ENCODE measurements around the gene FLNB. TPM values are rescaled to one million over a fixed set of nuclear protein-coding genes. Genes with fewer than 3 reads are reported as not detected.
A peak's percentile ranks its signal among the peaks of the same experiment; 100 is the strongest.

The FLNB gene
- polyA plus RNA-seq, 4 donors: 172 to 239 (median 185) TPM

- no peak for DNase-seq (ENCODE audit: low read depth in 4 of 4, low spot score in 3 of 4)
Measured at GRCh38 chr3:58154626-58155449, 146.6 kb downstream of the FLNB start.

- no peak for DNase-seq (ENCODE audit: low read depth in 4 of 4, low spot score in 3 of 4)
Measured at GRCh38 chr3:58155838-58156237, 147.6 kb downstream of the FLNB start.

GRCh38 chr3:58157700-58158099, 149.5 kb downstream of the FLNB start:
- no peak for DNase-seq (ENCODE audit: low read depth in 4 of 4, low spot score in 3 of 4)

- no peak for DNase-seq (ENCODE audit: low read depth in 4 of 4, low spot score in 3 of 4)
Measured at GRCh38 chr3:58158442-58159153, 150.4 kb downstream of the FLNB start.

GRCh38 chr3:58160399-58160798, 152.2 kb downstream of the FLNB start:
- DNase-seq (ENCODE audit: low read depth in 4 of 4, low spot score in 3 of 4): no peak

GRCh38 chr3:58161435-58162398, 153.5 kb downstream of the FLNB start:
- no peak for DNase-seq (ENCODE audit: low read depth in 4 of 4, low spot score in 3 of 4)

GRCh38 chr3:58163234-58163633, 155.0 kb downstream of the FLNB start:
- DNase-seq (ENCODE audit: low read depth in 4 of 4, low spot score in 3 of 4): peak in 2 of 4 donors; percentile 66 to 71

- DNase-seq (ENCODE audit: low read depth in 4 of 4, low spot score in 3 of 4): no peak
Measured at GRCh38 chr3:58164199-58164879, 156.1 kb downstream of the FLNB start.

- DNase-seq (ENCODE audit: low read depth in 4 of 4, low spot score in 3 of 4): peak in 1 of 4 donors; percentile 52
Measured at GRCh38 chr3:58164906-58165821, 156.9 kb downstream of the FLNB start.

GRCh38 chr3:58167431-58168351, 159.5 kb downstream of the FLNB start:
- peak in 1 of 4 donors; percentile 59 for DNase-seq (ENCODE audit: low read depth in 4 of 4, low spot score in 3 of 4)

- no peak for DNase-seq (ENCODE audit: low read depth in 4 of 4, low spot score in 3 of 4)
Measured at GRCh38 chr3:58168498-58168897, 160.3 kb downstream of the FLNB start.

- no peak for DNase-seq (ENCODE audit: low read depth in 4 of 4, low spot score in 3 of 4)
Measured at GRCh38 chr3:58169371-58169770, 161.1 kb downstream of the FLNB start.

- no peak for DNase-seq (ENCODE audit: low read depth in 4 of 4, low spot score in 3 of 4)
Measured at GRCh38 chr3:58170376-58170775, 162.2 kb downstream of the FLNB start.

- no peak for DNase-seq (ENCODE audit: low read depth in 4 of 4, low spot score in 3 of 4)
Measured at GRCh38 chr3:58171126-58171525, 162.9 kb downstream of the FLNB start.

GRCh38 chr3:58173029-58173668, 164.9 kb downstream of the FLNB start:
- DNase-seq (ENCODE audit: low read depth in 4 of 4, low spot score in 3 of 4): no peak

GRCh38 chr3:58173669-58174398, 165.6 kb downstream of the FLNB start:
- DNase-seq (ENCODE audit: low read depth in 4 of 4, low spot score in 3 of 4): no peak

GRCh38 chr3:58175187-58175436, 166.9 kb downstream of the FLNB start:
- no peak for DNase-seq (ENCODE audit: low read depth in 4 of 4, low spot score in 3 of 4)
